PC-3 (cell line): Measurements from ENCODE around the gene TMEM150A.

Source experiments
- CTCF ChIP-seq: fragments of 300-600 bp; sonication (generic); conservative IDR thresholded peaks from 2 replicates; pipeline ENCODE4 v1.5.1; 2017; ENCODE audit warnings: antibody characterized with exemption, low read depth, mild to moderate bottlenecking, low read length
- EZH2 ChIP-seq: fragments of 300-600 bp; sonication (generic); IDR thresholded peaks from one replicate; pipeline ENCODE4 v1.6.1; 2017; ENCODE audit warnings: antibody characterized with exemption, mild to moderate bottlenecking, low read length; ENCODE audit not compliant: unreplicated experiment
- EZH2phosphoT487 ChIP-seq: fragments of 300-600 bp; sonication (generic); IDR thresholded peaks from 2 replicates; pipeline ENCODE4 v1.6.1; 2018; ENCODE audit warnings: mild to moderate bottlenecking, antibody characterized with exemption, low read length, borderline replicate concordance

- TF ChIP-seq CTCF, result no peak
- TF ChIP-seq EZH2, result no peak
- no peak for TF ChIP-seq EZH2phosphoT487
Measured at GRCh38 chr2:85553184-85553583, 49.3 kb downstream of the TMEM150A start.
